HPDE6-E6E7 (cell line): ENCODE results near the gene BTF3L4.
"Not testable (repeated sequence)": the region's sequence is repeated elsewhere in the genome, so short reads cannot be mapped to it uniquely, and the experiment has no call there.

ENCODE experiments used
- DNase-seq: peaks from one replicate; pipeline ENCODE4 v3.0.0; 2011; ENCODE audit warnings: missing footprints; ENCODE audit errors: extremely low spot score

Gene BTF3L4

DNA sequence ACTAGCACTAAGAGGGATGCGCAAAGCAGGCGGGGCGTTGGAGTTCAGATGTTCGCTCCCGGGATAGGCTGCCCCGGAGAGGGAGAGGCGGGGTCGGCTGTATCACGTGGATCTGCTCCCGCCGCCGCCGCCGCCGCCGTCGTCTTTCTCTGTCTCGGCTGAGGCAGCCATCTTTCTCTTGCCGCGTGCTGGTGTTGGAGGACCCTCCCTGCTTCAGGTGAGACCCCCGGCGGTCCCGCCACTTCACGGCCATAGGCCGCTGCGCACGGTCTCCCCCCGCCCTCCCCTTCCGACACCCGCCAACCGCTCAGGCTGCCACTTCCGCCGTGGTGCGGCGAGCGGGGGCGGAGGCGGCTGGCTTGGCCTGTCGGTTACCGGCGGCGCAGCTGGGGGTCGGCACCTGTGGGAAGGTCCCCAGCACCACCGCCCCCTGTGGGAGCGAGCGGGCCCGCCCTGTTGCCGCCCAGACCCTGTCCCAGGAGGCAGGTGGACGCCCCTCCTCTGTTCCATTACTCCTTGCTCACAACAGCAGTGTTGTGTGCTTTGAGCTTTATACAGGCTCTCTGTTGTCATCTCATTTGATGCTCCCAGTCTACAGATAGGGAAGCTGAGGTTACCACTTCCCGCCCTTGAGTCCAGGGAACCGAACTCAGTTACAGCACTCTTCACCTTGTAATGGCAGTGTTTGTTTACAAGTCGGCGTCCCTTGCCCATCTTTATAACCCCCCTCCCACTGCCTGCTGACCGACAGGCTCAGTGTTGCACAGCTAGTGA is at the start of gene BTF3L4:
TSS of gene BTF3L4 (plus strand) at position 133 of the 774 bp plus-strand sequence. CDS start 3,553 bp downstream, outside the sequence.
- peak; percentile 88 for DNase-seq

- DNase-seq: no peak
These were observed 48.7 kb upstream of the BTF3L4 start for GRCh38 chr1:52007215-52008002.

DNA sequence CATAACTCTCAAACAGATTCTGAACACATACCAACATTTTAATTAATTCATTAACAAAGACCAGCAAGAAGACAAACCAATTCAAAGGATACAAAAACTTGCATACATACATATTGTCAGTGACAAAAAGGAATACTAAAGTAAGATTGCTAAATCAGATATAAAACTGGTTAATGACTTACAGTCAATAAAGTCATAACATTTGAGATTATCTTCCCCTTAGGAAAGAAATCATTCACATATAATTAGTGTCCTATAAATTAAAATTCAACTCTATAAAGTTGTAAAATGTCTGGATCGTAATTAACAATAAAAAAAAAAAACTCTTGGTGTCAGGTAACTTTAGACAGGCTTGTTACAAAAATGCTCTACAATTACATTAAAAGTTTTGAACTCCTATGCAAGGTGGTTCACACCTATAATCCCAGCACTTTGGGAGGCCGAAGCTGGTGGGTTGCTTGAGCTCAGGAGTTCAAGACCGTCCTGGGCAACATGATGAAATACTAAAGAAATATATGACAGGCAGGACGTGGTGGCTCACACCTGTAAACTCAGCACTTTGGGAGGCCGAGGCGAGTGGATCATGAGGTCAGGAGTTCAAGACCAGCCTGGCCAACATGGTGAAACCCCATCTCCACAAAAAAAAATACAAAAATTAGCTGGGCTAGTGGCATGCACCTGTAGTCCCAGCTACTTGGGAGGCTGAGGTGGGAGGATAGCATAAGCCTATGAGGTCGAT is 47.9 kb upstream of the BTF3L4 start:
- DNase-seq: no peak

GRCh38 chr1:52022133-52022532 is 34.0 kb upstream of the BTF3L4 start:
- no peak for DNase-seq

DNA sequence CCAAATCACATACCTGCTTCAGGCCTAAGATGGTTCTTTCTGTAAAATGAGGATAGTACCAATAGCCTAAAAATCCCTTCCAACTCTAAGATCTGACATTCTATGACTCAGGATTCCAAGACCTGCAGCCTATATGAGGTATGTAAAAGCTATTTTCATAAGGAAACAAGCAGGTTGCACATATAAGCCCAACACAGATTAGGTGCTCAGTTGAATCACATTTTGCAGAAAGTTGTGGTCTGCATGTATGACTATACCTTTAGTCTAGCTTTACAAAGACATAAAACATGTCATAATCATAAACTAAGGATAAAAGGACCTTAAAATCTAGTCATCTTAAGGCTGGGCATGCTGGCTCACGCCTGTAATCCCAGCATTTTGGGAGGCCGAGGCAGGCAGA is 29.8 kb upstream of the BTF3L4 start:
- no peak for DNase-seq

- no peak for DNase-seq
These were observed 27.8 kb upstream of the BTF3L4 start for GRCh38 chr1:52028328-52028727.

DNA sequence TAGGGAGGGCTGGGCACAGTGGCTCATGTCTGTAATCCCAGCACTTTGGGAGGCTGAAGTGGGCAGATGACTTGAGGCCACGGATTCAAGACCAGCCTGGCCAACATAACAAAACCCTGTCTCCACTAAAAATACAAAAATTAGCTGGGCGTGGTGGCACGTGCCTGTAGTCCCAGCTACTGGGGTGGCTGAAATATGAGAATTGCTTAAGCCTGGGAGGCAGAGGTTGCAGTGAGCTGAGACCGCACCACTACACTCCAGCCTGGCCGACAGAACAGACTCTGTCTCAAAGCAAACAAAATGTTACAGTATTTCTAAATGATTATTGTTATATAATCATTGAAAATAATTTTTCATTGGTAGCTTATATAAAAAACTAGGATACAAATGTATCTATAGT is 27.3 kb upstream of the BTF3L4 start:
- not testable (repeated sequence) for DNase-seq

GRCh38 chr1:52032124-52032784 is 23.8 kb upstream of the BTF3L4 start:
- no peak for DNase-seq

DNA sequence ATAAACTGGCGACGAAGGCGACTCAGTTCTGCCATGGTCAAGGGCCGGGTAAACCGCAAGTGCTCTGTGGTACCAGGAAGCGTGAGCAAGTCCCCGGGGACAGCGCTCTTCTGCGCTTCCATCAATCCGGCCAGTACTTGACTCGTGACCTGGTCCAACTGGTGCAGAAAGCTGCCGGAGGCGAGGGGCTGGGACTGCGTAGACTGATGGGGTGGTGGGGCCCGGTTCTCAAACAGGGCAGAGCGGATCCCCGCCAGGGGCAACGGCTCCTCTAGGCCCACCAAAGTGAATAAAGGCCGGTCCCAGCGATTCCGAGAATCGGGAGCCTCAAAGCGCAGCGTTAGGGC is 23.3 kb upstream of the BTF3L4 start:
- peak; percentile 37 for DNase-seq

DNA sequence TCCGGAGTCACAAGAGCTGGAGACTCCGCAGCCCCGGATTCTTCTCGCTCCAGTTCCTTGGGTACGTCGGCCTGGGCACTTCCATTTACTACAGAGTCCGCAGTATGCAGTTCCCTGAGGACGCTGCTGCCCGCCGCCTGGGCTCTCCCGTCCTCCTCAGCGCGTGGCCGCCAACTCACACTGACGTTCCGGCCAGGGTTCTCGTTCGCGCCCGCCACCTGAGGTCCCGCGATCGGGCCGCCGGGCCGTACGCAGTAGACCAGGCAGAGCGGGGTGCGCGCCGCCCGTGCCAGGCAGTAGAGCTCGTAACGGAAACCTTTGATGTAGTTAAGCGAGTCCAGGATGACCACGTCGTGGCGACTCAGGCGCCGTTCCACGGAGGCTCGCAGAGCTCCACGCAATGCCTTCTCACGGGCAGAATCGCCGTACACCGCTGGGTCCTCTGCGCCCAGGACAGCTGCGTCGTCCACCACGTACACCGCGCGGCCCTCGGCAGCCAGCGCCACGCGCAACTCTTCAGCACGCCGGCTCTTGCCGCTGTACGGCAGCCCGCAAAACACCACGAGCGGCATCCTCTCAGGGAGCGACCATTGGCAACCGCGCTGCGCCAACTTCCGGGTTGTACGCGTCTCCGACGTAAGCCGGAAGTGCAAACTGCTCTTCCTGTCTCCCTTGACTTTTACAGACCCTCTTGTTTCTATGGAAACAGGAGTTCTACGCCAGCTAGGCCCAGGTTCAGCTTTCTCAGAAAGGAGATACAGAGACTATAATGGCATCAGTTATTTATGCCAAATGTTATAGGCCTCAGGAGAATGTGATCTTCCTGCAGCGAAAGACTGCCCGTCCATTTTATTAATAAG is 22.7 kb upstream of the BTF3L4 start, which contains the start of gene KTI12:
TSS of gene KTI12 (minus strand) at position 621 of the 860 bp plus-strand sequence. CDS start at position 572, 49 bp downstream.
- peak; percentile 61 for DNase-seq

DNA sequence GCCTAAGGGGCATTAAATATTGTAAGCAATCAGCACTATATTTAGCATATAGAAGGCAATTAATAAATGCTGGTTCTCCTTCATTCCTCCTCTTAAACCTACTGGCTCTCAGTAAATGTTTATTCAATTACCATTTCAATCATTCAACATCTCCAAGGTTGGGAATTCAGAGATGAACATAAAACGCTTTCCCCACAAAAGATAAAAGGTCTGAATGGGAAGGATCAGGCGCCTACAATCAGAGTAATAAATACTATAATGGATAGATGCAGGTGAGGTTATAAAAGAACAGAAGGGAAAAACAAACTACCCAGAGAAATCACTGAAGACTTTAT is 22.1 kb upstream of the BTF3L4 start:
- DNase-seq: no peak

DNA sequence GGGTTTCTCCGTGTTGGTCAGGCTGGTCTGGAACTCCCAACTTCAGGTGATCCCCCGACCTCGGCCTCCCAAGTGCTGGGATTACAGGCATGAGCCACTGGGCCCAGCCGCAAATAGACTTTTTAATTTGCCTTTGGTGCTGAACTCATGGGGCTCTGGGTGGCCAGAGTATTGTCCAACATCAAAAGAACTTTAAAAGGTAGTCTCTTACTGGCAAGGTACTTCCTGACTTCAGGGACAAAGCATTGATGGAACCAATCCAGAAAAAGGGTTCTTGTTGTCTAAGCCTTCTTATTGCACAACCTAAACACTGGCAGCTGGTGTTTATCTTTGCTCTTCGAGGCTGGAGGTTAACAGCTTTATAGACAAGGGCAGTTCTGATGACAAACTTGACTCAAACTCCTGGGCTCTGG is 18.7 kb upstream of the BTF3L4 start:
- no peak for DNase-seq

- DNase-seq: no peak
These were observed 18.2 kb upstream of the BTF3L4 start for GRCh38 chr1:52037909-52038308.

DNA sequence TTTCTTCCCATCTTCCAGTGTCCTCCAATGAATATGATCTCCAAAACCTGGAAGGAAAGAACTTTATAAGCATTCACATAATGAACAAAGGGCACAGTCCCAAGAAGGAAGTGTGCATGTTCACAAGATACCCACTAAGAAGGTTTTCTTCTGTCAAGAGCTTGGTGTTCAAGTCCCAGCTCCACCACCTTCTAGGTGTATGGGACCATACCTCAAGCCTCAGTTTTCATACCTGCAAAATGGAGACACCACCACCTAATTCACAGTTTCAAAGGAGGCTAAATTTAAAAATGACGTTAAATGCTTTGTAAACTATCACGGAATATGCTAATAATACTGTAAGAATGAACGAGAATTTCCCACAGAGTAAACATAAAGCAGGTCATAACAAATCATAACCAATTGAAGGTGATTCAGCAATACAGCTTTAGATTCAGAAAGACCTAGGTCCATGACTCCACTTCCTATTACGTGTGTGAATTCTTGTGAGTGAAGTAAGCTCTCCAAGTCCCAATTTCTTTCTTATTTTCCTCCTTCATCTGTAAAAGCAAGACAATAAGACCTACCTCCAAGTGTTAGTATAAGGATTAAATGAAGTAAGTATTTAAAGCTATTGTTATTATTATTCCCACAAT is 14.4 kb upstream of the BTF3L4 start:
- peak; percentile 66 for DNase-seq

DNA sequence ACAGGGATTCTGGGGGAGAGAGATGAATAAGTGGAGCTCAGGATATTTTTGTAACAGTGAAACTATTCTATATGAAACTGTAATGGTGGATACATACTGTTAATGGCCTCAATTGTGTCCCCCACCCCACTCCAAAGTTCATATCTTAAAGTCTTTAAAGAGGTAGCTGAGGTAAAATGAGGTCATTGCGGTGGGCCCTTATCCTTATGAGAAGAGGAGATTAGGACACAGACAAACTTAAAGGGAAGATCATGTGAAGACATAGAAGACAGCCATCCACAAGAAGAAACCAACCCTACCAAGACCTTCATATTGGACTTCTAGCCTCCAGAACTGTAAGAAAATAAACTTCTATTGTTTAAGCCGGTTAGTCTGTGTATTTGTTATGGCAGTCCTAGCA is 10.9 kb upstream of the BTF3L4 start:
- DNase-seq: no peak

DNA sequence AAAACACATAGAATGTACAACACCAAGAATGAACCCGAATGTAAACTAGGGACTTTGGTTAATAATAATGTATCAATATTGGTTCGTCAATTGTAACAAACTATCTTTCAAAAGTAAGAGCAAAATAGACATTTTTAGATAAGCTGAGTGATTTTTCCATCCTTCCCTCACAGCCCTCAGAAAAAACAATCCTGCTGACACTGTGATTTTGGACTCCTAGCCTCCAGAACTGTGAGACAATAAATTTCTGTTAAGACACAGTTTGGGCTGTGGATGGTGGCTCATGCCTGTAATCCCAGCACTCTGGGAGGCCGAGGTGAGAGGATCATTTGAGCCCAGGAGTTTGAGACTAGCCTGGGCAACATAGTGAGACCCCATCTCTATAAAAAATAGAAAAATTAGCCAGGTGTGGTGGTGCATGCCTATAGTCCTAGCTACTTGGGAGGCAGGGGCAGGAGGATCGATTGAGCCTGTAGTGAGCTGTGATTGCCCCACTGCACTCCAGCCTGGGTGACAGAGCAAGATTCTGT is 10.4 kb upstream of the BTF3L4 start:
- DNase-seq: not testable (repeated sequence)

GRCh38 chr1:52049337-52049736 is 6.8 kb upstream of the BTF3L4 start:
- not testable (repeated sequence) for DNase-seq

DNA sequence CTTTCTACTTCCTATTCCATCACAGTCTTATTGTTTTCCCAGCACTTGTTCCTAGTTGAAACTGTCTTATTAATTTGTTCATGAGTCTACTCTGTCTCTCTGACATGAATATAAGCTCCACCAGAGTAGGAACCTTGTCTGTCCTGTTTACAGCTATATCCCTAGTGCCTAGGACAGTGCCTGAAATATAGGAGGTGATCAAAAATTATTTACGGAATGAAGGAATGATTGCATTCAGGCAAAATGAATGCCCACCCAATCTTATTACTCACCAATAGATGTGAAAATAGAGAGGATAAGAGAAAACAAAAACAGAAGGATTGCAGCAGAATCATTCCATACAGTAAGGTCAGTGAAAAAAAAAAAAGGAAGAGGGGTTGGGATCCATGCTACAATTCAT is 2.2 kb upstream of the BTF3L4 start:
- DNase-seq: no peak

DNA sequence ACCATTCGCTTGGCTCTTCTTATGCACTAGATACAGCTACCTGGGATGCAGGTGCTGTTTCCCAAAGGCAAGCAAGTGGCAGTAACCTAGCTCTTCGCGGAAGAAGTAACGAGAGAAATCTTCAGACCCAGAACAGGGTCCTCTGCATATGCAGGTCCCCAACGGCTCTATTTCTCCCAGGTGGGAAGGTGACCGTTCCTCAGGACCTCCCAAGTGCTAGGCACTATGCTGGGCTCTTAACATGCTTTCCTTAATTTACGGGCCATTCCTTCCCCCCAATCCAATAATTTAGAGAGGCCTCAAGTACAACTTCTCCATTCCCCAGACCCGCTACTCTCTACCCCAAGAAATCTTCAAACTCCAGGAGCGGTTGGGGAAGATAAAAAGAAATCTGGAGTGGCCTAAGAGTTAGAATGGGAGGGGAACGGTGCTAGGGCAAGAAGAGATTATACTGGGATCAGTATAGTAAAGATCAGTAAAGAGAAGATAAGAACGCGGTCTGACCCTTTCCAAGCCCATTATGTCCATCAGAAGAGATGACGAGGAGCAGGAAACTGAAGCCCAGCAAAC is 1.5 kb upstream of the BTF3L4 start:
- DNase-seq: no peak
